IPS-11a (cell line): Measurements from ENCODE around the gene PIWIL4.
"Not testable (repeated sequence)": the region's sequence is repeated elsewhere in the genome, so short reads cannot be mapped to it uniquely, and the experiment has no call there.

Source experiments
- H3K4me3 ChIP-seq: one replicate; pipeline ENCODE4 v1.5.1; 2013; ENCODE audit warnings: low read depth, low read length, control low read depth

The PIWIL4 gene

DNA sequence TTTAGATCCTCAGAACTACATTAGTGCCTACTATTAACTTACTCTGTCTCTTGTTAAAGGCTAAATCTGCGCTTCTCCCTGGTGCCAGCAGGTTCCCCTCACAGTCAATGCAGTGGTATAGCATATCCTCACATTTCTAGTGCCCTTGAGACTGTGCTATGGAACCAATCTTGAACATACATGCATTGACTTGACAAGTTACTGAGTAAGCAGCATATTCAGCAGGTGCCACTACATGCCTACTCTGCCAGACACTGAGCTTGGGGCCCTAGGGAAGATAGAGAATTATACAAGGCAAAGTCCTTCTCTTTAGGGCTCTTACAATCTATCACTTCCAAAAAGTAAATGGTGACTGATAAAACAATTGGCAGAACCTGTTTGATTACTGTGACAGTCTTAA lies 20.3 kb upstream of the PIWIL4 start:
- no peak overlapping the region for H3K4me3 ChIP-seq

DNA sequence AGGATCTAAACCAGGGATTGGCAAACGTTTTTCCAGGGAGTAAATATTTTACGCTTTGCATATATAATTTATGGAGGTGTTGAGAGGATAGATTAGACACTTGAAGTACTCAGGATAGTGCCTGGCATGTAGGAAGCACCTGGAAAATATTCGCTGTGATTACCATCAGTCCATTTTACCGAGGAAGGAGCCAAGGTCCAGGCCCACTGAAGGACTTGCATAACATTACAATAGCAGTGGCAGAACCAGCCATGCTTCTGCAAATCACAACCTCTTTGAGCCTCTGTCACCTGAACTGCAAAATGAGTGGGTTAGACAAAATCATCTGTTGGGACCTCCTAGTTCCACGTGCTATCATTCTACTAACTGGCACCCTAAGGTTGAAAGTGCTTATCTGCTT lies 18.0 kb upstream of the PIWIL4 start:
- no peak overlapping the region for H3K4me3 ChIP-seq

- no peak overlapping the region for H3K4me3 ChIP-seq
Observed at GRCh38 chr11:94550513-94550912, 16.7 kb upstream of the PIWIL4 start.

- H3K4me3 ChIP-seq: no peak overlapping the region
Observed at GRCh38 chr11:94553938-94554337, 13.2 kb upstream of the PIWIL4 start.

DNA sequence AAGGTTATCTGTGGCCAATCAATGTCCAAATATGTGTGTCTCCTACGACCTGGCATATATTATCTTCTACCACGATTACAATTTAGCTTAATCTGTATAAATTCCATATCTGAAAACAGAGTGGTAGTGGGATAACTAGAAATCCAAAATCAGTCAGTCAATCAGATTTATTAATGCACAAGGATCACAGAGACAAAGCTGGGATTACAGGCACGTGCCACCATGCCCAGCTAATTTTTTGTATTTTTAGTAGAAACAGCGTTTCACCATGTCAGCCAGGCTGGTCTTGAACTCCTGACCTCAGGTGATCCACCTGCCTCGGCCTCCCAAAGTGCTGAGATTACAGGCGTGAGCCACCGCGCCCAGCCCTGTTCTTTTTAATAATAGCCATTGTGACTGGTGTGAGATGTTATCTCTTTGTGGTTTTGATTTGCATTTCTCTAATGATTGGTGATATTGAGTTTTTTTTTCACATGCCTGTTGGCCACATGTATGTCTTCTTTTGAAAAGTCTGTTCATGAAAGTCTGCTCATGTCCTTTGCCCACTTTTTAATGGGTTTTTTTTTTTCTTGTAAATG lies 11.3 kb upstream of the PIWIL4 start:
- H3K4me3 ChIP-seq: not testable (repeated sequence)

- no peak overlapping the region for H3K4me3 ChIP-seq
Observed at GRCh38 chr11:94557421-94557820, 9.7 kb upstream of the PIWIL4 start.

- H3K4me3 ChIP-seq: no peak overlapping the region
Observed at GRCh38 chr11:94557992-94558391, 9.2 kb upstream of the PIWIL4 start.

GRCh38 chr11:94558468-94558867 lies 8.7 kb upstream of the PIWIL4 start:
- H3K4me3 ChIP-seq: no peak overlapping the region

DNA sequence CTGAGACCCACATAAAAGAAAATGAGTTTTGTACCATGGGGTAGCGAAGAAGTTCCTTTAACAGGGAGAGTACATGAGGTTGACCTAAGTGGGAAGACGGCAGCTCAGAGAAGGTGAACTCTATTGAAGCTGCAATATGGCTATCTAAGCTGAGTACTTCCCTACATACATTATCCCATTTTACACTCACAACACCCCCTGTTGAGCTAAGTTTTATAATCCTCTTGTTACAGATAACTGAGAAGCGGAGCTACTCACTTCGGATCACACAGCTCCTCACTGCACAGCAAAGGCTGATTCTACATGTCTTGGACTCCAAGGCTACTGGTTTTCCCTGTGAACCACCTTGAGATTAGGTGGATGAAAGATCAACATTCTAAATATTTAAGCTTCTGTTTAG lies 8.2 kb upstream of the PIWIL4 start:
- H3K4me3 ChIP-seq: no peak overlapping the region

- no peak overlapping the region for H3K4me3 ChIP-seq
Observed at GRCh38 chr11:94559361-94559760, 7.8 kb upstream of the PIWIL4 start.

DNA sequence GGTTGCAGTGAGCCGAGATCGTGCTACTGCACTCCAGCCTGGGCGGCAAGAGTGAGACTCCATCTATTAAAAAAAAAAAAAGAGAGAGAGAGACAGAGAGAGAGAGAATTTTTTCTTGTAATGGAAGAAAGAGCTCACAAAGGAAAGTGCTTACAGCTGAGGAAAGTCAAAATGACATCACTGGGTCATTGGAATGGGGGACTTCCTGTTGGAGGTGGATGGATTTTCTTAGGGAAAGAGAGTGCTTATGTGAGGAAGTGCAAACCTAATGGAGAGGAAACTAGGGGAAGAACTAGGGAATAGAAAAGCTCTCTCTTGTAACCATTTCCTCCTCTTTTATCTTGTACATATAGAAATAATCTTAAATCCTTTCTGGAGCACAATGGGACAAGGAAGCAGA lies 6.3 kb upstream of the PIWIL4 start:
- no peak overlapping the region for H3K4me3 ChIP-seq

DNA sequence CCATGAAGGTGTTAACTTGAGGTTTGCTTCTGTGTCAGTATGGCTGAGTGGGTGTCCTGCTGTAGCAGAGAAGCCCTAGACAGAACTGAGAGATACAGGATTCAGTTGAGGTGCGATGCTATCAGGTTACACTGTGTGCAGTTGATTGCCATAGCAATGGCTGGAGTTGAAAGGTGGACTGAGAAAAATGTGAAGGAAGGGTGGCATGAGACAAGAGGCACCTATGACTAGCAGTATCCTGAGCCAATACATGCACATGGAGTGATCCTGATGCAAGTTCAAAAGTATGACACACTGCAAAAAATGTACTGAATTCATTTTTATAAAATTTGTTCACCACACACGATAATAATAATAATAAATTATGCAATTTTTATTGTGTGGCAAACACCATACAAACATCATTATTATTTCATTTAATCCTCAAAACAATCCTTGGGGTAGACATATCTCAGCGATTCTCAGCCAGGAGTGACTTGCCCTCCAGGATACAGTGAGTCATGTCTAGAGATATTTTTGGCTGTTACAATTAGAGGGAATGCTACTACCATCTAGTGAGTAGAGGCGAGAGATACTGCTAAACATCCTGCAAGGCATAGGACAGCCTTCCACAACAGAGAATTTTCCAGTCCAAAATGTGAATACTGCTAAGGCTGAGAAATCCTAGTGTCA lies 3.9 kb upstream of the PIWIL4 start:
- H3K4me3 ChIP-seq: no peak overlapping the region

GRCh38 chr11:94563848-94564467 lies 3.2 kb upstream of the PIWIL4 start:
- H3K4me3 ChIP-seq: no peak overlapping the region

DNA sequence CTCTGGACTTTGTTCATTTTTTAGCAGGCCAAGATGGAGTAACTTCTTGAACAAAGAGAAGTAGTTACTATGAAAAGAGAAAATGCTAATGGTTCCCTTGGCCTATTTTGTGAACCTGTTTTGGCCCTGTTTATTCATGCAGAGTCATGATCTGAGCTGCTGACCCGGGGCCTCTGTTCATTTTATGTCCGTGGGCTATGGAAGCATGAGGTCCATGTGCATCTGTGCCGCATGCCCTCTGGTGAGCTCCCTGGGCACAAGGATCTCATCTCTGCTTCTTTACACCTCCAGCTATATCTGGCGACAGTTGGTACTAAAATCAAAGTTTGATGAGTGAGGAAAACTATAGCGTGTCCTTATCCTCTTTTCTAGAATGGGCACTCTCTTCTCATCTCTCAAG lies 1.0 kb downstream of the PIWIL4 start:
- no peak overlapping the region for H3K4me3 ChIP-seq

DNA sequence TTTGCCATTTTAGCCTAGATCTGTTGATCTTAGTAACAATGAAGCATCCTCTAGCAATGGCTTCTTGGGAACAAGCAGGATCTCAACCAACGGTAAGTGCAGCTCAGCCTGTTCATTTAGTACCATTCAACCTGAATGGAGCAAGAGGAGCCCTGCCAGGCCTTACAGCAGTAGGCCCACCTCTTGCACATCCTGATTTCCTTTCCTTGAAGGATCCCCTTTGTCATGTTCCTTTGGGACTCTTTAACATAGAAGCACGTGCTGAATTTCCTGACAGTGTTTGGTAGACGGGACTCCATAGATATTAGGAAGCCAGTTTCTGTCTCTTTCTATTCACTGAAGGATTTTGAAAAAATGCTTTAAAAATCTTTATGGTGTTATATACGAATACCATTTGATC lies 1.5 kb downstream of the PIWIL4 start:
- no peak overlapping the region for H3K4me3 ChIP-seq

DNA sequence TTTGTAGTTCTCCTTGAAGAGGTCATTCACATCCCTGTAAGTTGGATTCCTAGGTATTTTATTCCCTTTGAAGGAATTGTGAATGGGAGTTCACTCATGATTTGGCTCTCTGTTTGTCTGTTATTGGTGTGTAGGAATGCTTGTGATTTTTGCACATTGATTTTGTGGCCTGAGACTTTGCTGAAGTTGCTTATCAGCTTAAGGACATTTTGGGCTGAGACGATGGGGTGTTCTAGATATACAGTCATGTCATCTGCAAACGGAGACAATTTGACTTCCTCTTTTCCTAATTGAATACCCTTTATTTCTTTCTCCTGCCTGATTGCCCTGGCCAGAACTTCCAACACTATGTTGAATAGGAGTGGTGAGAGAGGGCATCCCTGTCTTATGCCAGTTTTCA lies 5.8 kb downstream of the PIWIL4 start:
- not testable (repeated sequence) for H3K4me3 ChIP-seq

DNA sequence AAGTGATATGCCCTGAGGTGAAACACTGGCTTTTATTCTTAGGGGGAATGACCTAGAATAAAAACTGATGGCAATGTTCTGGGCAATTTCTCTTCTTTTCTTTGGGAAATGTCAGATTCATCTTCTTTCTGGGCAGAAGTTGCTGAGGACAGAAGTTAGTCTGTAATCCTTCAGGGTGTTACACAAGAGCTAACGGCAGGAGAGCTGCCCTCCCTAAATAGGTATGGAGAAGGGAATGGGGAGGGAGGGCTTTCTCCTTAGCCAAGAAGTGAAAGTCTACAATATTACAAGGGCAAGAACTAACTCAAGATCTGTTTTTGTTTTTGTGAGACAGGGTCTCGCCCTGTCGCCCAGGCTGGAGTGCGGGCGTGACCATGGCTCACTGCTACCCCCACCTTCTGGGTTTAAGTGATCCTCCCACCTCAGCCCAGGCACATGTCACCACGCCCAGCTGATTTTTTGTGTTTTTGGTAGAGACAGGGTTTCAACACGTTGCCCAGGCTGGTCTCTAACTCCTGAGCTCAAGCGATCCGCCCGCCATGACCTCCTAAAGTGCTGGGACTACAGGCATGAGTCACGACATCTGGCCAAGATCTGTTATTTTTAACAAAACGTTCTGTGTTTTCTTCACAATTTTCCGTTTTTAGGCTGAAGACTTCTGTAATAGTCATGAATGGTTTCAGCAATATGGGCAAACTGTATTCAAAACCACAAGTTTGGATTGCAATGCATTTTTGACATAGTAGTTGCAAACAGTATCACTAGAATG lies 7.2 kb downstream of the PIWIL4 start:
- no peak overlapping the region for H3K4me3 ChIP-seq

GRCh38 chr11:94576306-94576705 lies 9.1 kb downstream of the PIWIL4 start:
- H3K4me3 ChIP-seq: no peak overlapping the region

DNA sequence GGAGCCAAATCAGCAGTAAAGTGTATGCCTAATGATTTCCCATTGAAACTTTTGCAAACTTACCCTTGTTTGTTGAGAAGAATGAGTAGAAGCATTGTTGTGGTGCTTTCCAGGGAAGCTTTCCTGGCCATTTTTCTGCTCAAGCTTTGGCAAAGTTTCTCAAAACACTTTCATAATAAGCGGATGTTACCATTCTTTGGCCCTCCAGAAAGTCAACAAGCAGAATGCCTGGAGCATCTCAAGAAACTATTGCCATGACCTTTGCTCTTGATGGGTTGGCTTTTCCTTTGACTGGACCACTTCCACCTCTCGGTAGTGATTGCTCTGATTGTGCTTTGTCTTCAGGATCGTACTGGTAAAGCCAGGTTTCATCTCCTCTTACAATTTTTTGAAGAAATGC lies 10.7 kb downstream of the PIWIL4 start:
- no peak overlapping the region for H3K4me3 ChIP-seq

DNA sequence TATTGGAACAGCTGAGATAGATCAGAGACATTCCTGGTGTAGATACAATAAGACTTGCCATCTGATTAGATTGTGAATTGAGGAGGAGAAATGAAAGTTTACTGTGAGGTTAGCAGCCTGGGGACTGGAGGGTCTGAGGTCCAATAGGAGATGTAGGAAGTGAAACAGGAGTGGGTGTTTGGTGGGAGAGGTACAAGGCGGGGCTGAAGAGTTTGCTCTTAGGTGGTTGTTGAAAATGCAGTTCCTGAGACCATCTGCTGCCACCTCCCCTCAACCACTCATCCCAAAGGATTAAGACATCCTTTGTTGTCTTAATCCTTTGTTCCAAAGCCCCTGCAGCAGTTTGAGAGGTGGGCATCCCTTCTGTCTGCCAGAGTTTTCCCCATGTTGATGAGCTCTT lies 14.8 kb downstream of the PIWIL4 start:
- H3K4me3 ChIP-seq: no peak overlapping the region

DNA sequence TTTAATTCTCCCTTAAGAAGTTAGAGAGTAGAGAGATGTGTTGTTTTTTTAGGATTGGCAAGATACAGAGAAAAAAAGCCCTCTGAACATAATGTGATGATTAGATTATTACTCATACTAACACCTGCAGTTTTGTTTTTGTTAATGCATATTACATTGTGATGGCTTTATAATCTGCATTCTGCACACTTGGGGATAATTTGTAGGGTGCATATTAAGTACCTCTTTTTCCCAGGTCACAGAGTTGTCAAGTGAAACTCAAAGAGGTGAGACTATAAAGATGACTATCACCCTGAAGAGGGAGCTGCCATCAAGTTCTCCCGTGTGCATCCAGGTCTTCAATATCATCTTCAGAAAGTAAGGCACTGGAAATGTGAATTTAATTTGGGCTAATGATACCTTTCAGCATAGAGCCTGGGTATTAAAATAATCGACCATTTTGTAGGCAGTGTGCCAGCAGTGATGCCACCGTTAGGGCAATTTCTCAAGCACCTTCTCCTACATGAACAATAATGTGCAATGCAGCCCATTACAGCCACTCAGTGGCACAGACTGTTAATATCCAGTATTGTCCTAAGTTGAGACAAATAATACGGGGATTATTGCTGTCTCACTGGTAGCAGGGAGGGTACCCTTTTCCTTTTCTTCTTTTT lies 16.2 kb downstream of the PIWIL4 start:
- H3K4me3 ChIP-seq: no peak overlapping the region
